OCI-LY7 (cell line): ENCODE measurements around the gene GRPEL2. TPM values are rescaled to one million over a fixed set of nuclear protein-coding genes. Genes with fewer than 3 reads are reported as not detected.

ENCODE experiments used
- BruUV-seq: library from RNA; stranded (reverse); fragments of 400-500 nt; replicated peaks from 2 replicates; lab custom pipeline; 2021; lab: Mats Ljungman, UMichigan
- CTCF ChIA-PET: fragments of 300-600 bp; sonication (Branson Sonifier 250); formaldehyde crosslinking; loops from one replicate; lab custom pipeline; 2022; ENCODE audit warnings: antibody characterized with exemption; ENCODE audit not compliant: unreplicated experiment; lab: Charles Lee
- POLR2A ChIA-PET: fragments of 300-600 bp; sonication (Branson Sonifier 250); formaldehyde crosslinking; loops from one replicate; lab custom pipeline; 2022; ENCODE audit warnings: antibody characterized with exemption; lab: Charles Lee
- DNase-seq: peaks from one replicate; pipeline ENCODE4 v3.0.0-alpha.2; 2015; ENCODE audit warnings: low spot score
- H2AFZ ChIP-seq: fragments of 200-600 bp; sonication (generic), shearing (Covaris generic); 2 replicates; pipeline ENCODE4 v1.6.1; 2014; ENCODE audit warnings: mild to moderate bottlenecking, antibody characterized with exemption, low read length, moderate library complexity
- H3K27ac ChIP-seq: fragments of 200-600 bp; sonication (generic); 2 replicates; pipeline ENCODE4 v1.5.1; 2014; ENCODE audit warnings: mixed run types, low read depth, mild to moderate bottlenecking, moderate library complexity, low read length, inconsistent platforms; ENCODE audit not compliant: poor library complexity, severe bottlenecking
- H3K36me3 ChIP-seq: fragments of 200-600 bp; sonication (generic); 2 replicates; pipeline ENCODE4 v1.6.1; 2014; ENCODE audit warnings: mild to moderate bottlenecking, antibody characterized with exemption, low read length, moderate library complexity, mixed read lengths; ENCODE audit not compliant: insufficient read depth
- H3K4me1 ChIP-seq: fragments of 200-600 bp; sonication (generic); 2 replicates; pipeline ENCODE4 v1.5.1; 2014; ENCODE audit warnings: mild to moderate bottlenecking, low read length; ENCODE audit not compliant: insufficient read depth, poor library complexity, severe bottlenecking
- H3K4me2 ChIP-seq: fragments of 200-600 bp; sonication (generic); 2 replicates; pipeline ENCODE4 v1.6.1; 2014; ENCODE audit warnings: mild to moderate bottlenecking, low read length
- H3K4me3 ChIP-seq: fragments of 200-600 bp; sonication (generic); 2 replicates; pipeline ENCODE4 v1.5.1; 2014; ENCODE audit warnings: mild to moderate bottlenecking, low read depth, low read length; ENCODE audit not compliant: poor library complexity, severe bottlenecking
- H3K79me2 ChIP-seq: fragments of 200-600 bp; sonication (generic); 2 replicates; pipeline ENCODE4 v1.6.1; 2016; ENCODE audit warnings: low read depth, mild to moderate bottlenecking, low read length, moderate library complexity, mixed read lengths; ENCODE audit not compliant: insufficient read depth
- H3K9me2 ChIP-seq: fragments of 200-600 bp; sonication (generic); 2 replicates; pipeline ENCODE4 v1.6.1; 2016; ENCODE audit warnings: mild to moderate bottlenecking, low read length, mixed read lengths; ENCODE audit not compliant: insufficient read depth
- H3K9me3 ChIP-seq: fragments of 200-600 bp; sonication (generic); 2 replicates; pipeline ENCODE4 v1.6.1; 2014; ENCODE audit warnings: mild to moderate bottlenecking, mixed run types, low read length, mixed read lengths
- H4K20me1 ChIP-seq: fragments of 200-600 bp; sonication (generic); 2 replicates; pipeline ENCODE4 v1.6.1; 2014; ENCODE audit warnings: mild to moderate bottlenecking, antibody characterized with exemption, low read length, moderate library complexity, mixed read lengths; ENCODE audit not compliant: insufficient read depth
- EZH2phosphoT487 ChIP-seq: fragments of 200-600 bp; sonication (generic); IDR thresholded peaks from 2 replicates; pipeline ENCODE4 v1.6.1; 2018; ENCODE audit warnings: low read depth, borderline replicate concordance, mild to moderate bottlenecking, mixed run types, antibody characterized with exemption, low read length, moderate library complexity, mixed read lengths
- intact Hi-C: fragments of 100-400 bp; cut with micrococcal nuclease; formaldehyde crosslinking; loops from one replicate; pipeline ENCODE4 v1.10.0; 2022; ENCODE audit not compliant: unreplicated experiment
- total RNA-seq, 2 experiments: library from RNA; depleted of rRNA in 1 of 2; stranded (reverse); fragments of >200 nt in 1 of 2; shearing (Covaris generic) in 1 of 2; gene quantifications; 2 replicates each; pipeline ENCODE4 v1.2.3, GENCODE V29; 2014 to 2022
- TF ChIP-seq, protein P1 (sequence below): fragments of 200-600 bp; sonication (generic); conservative IDR thresholded peaks from 2 replicates; pipeline ENCODE4 v1.5.1; 2014; ENCODE audit warnings: mild to moderate bottlenecking, antibody characterized with exemption, low read length, moderate library complexity, mixed read lengths

The GRPEL2 gene
- total RNA-seq, 2 experiments from 2014 or later = 28.3 to 41.5 TPM

DNA sequence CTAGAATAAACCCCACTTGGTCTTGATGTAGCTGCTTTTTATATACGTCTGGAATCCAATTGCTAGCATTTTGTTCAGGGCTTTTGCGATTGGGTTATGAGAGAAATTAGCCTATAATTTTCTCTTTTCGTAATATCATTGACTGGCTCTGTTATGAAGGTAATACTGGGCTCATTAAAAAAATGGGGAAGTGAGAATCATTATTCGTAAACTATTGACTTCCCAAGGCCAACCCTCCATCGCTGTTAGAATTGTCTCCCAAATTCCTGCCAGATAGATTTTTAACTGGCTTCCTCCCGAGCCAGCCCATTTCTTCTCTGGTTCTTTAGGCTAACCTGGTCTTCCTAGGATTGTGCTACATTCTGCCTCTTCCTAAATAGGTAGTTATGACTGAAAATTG, 35.9 kb upstream of the GRPEL2 start:
- ChIA-PET CTCF (no interaction called here), POLR2A (interaction anchor here (0.9 to 1.1 kb wide), 2 partner anchors 11 to 48 kb away, joined by 3 to 4 read pairs; partner anchors contain the start of gene PCYOX1L)
- H3K36me3 ChIP-seq = no peaks in the 10 kb centered on the region
- no peaks in the 10 kb centered on the region for H3K9me3 ChIP-seq
- H4K20me1 ChIP-seq = no peaks in the 10 kb centered on the region
- H2AFZ ChIP-seq = no peak overlapping the region
- H3K4me2 ChIP-seq = no peak overlapping the region
- intact Hi-C loops = no loop called here
- DNase-seq = no peak
- no peak overlapping the region for H3K4me3 ChIP-seq
- no peaks in the 10 kb centered on the region for H3K79me2 ChIP-seq
- H3K9me2 ChIP-seq = no peaks in the 10 kb centered on the region
- H3K27ac ChIP-seq = no peak overlapping the region
- H3K4me1 ChIP-seq = no peaks in the 10 kb centered on the region
- BruUV-seq = no TSS peak
- TF ChIP-seq, protein P1, sequence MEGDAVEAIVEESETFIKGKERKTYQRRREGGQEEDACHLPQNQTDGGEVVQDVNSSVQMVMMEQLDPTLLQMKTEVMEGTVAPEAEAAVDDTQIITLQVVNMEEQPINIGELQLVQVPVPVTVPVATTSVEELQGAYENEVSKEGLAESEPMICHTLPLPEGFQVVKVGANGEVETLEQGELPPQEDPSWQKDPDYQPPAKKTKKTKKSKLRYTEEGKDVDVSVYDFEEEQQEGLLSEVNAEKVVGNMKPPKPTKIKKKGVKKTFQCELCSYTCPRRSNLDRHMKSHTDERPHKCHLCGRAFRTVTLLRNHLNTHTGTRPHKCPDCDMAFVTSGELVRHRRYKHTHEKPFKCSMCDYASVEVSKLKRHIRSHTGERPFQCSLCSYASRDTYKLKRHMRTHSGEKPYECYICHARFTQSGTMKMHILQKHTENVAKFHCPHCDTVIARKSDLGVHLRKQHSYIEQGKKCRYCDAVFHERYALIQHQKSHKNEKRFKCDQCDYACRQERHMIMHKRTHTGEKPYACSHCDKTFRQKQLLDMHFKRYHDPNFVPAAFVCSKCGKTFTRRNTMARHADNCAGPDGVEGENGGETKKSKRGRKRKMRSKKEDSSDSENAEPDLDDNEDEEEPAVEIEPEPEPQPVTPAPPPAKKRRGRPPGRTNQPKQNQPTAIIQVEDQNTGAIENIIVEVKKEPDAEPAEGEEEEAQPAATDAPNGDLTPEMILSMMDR = no peak
- no peak for TF ChIP-seq EZH2phosphoT487

DNA sequence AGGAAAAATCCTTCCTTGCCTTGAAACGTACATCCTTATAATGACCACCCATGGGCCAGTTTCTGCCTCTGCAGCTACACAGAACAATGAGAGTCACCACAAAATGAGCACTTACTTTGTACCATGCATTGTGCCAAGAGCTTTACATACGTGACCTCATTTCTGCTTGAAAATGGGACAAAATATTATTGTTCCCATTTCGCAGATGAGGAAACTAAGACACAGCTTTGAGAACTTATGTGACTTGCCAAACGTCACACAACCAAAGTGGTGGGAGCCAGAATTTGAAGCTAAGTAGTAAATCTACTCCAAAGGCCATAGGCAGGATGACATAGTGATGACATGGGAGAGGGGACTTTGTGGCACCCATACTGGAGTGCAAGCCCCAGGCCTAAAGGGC, 34.8 kb upstream of the GRPEL2 start:
- H4K20me1 ChIP-seq = no peaks in the 10 kb centered on the region
- H3K9me3 ChIP-seq = no peaks in the 10 kb centered on the region
- no peak overlapping the region for H3K27ac ChIP-seq
- no peaks in the 10 kb centered on the region for H3K36me3 ChIP-seq
- ChIA-PET CTCF (no interaction called here), POLR2A (no interaction called here)
- TF ChIP-seq, protein P1 = no peak
- no peak for TF ChIP-seq EZH2phosphoT487
- no peaks in the 10 kb centered on the region for H3K9me2 ChIP-seq
- no peaks in the 10 kb centered on the region for H3K79me2 ChIP-seq
- H3K4me2 ChIP-seq = no peak overlapping the region
- H3K4me3 ChIP-seq = no peak overlapping the region
- no TSS peak for BruUV-seq
- no peaks in the 10 kb centered on the region for H3K4me1 ChIP-seq
- intact Hi-C loops = no loop called here
- H2AFZ ChIP-seq = no peak overlapping the region
- no peak for DNase-seq

DNA sequence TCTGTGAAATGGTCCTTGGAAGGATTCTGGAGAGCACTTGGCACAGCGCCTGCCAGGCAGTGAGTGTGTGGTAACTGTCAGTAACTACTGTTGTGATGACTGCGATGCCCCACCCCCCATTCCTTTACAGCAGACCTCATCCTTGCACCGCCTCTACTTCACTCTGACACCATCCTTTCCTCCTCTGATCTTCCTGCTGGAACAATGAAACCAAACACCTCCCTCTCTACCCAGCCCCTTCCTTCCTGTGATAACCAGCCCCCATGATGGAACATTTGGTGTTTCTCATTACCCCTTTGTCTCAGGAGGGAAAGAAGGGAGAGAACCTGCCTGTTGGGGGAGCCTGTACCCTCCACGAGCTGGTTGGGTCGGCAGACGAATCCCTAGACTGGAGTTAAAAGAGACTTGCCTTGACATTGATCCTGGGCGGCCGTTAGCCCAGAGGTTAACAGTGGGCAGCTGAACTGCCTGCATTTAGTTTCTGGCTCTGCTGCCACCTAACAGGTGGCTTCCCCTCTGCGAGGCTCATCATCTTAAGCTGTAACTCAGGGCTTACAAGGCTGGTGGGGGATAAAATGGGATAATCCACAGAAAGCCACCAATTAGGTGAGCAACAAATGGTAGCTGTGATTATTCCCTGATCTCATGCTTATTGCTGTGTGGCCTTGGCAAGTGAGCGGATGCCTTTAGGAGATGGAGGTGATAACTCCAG, 34.2 kb upstream of the GRPEL2 start:
- no peaks in the 10 kb centered on the region for H3K9me2 ChIP-seq
- no peaks in the 10 kb centered on the region for H4K20me1 ChIP-seq
- TF ChIP-seq, protein P1 = no peak
- no peak for TF ChIP-seq EZH2phosphoT487
- H3K4me3 ChIP-seq = no peak overlapping the region
- H2AFZ ChIP-seq = no peak overlapping the region
- no peak for DNase-seq
- ChIA-PET POLR2A (interaction anchor here (1.3 kb wide), 1 partner anchor 9 kb away, joined by 4 read pairs; no protein-coding TSS in a partner anchor), CTCF (no interaction called here)
- no peaks in the 10 kb centered on the region for H3K79me2 ChIP-seq
- H3K27ac ChIP-seq = no peak overlapping the region
- H3K9me3 ChIP-seq = no peaks in the 10 kb centered on the region
- H3K4me2 ChIP-seq = no peak overlapping the region
- no TSS peak for BruUV-seq
- no peaks in the 10 kb centered on the region for H3K36me3 ChIP-seq
- H3K4me1 ChIP-seq = no peaks in the 10 kb centered on the region
- intact Hi-C loops = no loop called here
